MCF 10A (cell line): ENCODE data around the gene KRTAP20-4. TPM values are rescaled to one million over a fixed set of nuclear protein-coding genes. Genes with fewer than 3 reads are reported as not detected.

Source experiments
- BruUV-seq: library from RNA; stranded (reverse); fragments of 400-500 nt; replicated peaks from 2 replicates; lab custom pipeline; 2021; lab: Mats Ljungman, UMichigan
- CTCF ChIA-PET: fragments of 300-600 bp; sonication (Branson Sonifier 250); formaldehyde crosslinking; extraction: SDS; loops from one replicate; lab custom pipeline; 2021; ENCODE audit warnings: antibody characterized with exemption, inconsistent platforms; lab: Yijun Ruan, JAX
- POLR2A ChIA-PET: fragments of 300-600, 350-650 bp; sonication (Branson Sonifier 250); formaldehyde crosslinking; extraction: SDS; loops from one replicate; lab custom pipeline; 2020; ENCODE audit warnings: antibody characterized with exemption, inconsistent platforms; lab: Yijun Ruan, JAX
- DNase-seq: peaks from one replicate; pipeline ENCODE4 v3.0.0-alpha.2; 2018; ENCODE audit not compliant: unreplicated experiment
- H3K27ac Mint-ChIP-seq: one replicate; pipeline ENCODE4 v1.8.0; 2022; ENCODE audit warnings: mild to moderate bottlenecking, low read depth, mixed read lengths; ENCODE audit not compliant: unreplicated experiment
- H3K27me3 Mint-ChIP-seq: one replicate; pipeline ENCODE4 v1.8.0; 2022; ENCODE audit warnings: mixed read lengths; ENCODE audit not compliant: insufficient read depth, unreplicated experiment
- H3K36me3 Mint-ChIP-seq: one replicate; pipeline ENCODE4 v1.8.0; 2022; ENCODE audit warnings: mild to moderate bottlenecking, moderate library complexity, mixed read lengths; ENCODE audit not compliant: insufficient read depth, unreplicated experiment
- H3K4me1 Mint-ChIP-seq: one replicate; pipeline ENCODE4 v1.8.0; 2022; ENCODE audit warnings: mixed read lengths; ENCODE audit not compliant: insufficient read depth, unreplicated experiment
- H3K4me3 Mint-ChIP-seq: one replicate; pipeline ENCODE4 v1.8.0; 2022; ENCODE audit warnings: mild to moderate bottlenecking, moderate library complexity, mixed read lengths; ENCODE audit not compliant: unreplicated experiment
- H3K9me3 Mint-ChIP-seq: one replicate; pipeline ENCODE4 v1.8.0; 2022; ENCODE audit warnings: mixed read lengths; ENCODE audit not compliant: unreplicated experiment
- CTCF ChIP-seq: fragments of 200-600 bp; IDR thresholded peaks from one replicate; pipeline ENCODE4 v1.8.0; 2022; ENCODE audit warnings: antibody characterized with exemption, mild to moderate bottlenecking; ENCODE audit not compliant: unreplicated experiment
- intact Hi-C: fragments of 100-400 bp; cut with micrococcal nuclease; formaldehyde crosslinking; loops from 2 replicates; pipeline ENCODE4 v1.14.1; 2022
- total RNA-seq: library from RNA; stranded (reverse); gene quantifications from 2 replicates; pipeline ENCODE4 v1.2.3, GENCODE V29; 2022

The KRTAP20-4 gene
- total RNA-seq, 1 experiment from 2014 or later, result not detected

DNA sequence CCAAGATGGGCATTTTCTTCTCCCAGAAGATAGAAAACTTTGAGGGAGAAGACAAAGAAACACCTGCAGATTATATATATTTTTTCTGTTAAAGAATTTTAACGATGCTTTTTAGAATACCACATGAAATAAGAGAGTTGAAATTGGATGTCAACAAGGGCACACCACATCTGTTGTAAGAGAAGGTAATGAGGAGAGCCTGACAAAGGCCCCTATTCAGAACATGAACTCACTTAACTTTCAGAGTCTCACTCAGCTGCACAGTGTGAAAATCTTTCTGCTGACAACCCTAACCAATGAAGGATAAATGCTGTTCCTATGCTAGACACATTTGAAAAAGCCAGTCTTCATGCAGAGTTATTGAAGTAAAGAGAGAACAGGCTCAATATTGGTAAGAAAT is 37.6 kb upstream of the KRTAP20-4 start:
- no peak for TF ChIP-seq CTCF
- POLR2A ChIA-PET, result interaction anchor here (0.6 kb wide), 1 partner anchor 1767 kb away, joined by 6 read pairs; no protein-coding TSS in a partner anchor
- H3K27ac Mint-ChIP-seq, result no peak overlapping the region
- no peaks in the 10 kb centered on the region for H3K36me3 Mint-ChIP-seq
- DNase-seq, result no peak
- intact Hi-C loops, result no loop called here
- CTCF ChIA-PET, result no interaction called here
- no peaks in the 10 kb centered on the region for H3K9me3 Mint-ChIP-seq
- no TSS peak for BruUV-seq
- H3K4me3 Mint-ChIP-seq, result no peak overlapping the region
- no peaks in the 10 kb centered on the region for H3K4me1 Mint-ChIP-seq
- peaks cover 31% of the 10 kb centered on the region for H3K27me3 Mint-ChIP-seq

DNA sequence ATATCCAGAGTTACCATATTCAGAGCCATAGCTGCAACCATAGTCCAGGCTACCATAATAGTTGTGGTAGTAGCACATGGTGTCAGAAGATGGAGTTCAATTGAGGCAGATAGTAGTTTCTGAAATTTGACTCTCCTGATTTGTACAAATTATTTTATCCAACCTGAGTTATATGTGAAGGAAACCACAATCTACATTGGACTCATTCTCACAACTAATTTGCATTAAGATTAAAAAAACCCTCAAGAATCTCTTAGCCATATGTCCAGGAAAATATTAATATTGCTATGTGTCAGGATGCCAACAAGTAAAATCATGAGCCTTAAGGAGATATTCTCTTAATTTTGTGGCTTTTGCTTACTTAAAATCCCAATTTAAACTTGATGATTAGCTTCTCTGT is 30.1 kb upstream of the KRTAP20-4 start, which contains the start of gene KRTAP22-2:
TSS of gene KRTAP22-2 (minus strand) at position 101 of the 400 bp plus-strand sequence.
- no TSS peak for BruUV-seq
- no peak for DNase-seq
- no peaks in the 10 kb centered on the region for H3K9me3 Mint-ChIP-seq
- CTCF ChIA-PET, result no interaction called here
- H3K27ac Mint-ChIP-seq, result no peak within 1 kb of the TSS
- no peak for TF ChIP-seq CTCF
- intact Hi-C loops, result no loop called here
- POLR2A ChIA-PET, result no interaction called here
- peaks cover 11% of the 10 kb centered on the region for H3K27me3 Mint-ChIP-seq
- no peaks in the 10 kb centered on the region for H3K4me1 Mint-ChIP-seq
- no peak within 1 kb of the TSS for H3K4me3 Mint-ChIP-seq
- H3K36me3 Mint-ChIP-seq, result no peaks in the 10 kb centered on the region

DNA sequence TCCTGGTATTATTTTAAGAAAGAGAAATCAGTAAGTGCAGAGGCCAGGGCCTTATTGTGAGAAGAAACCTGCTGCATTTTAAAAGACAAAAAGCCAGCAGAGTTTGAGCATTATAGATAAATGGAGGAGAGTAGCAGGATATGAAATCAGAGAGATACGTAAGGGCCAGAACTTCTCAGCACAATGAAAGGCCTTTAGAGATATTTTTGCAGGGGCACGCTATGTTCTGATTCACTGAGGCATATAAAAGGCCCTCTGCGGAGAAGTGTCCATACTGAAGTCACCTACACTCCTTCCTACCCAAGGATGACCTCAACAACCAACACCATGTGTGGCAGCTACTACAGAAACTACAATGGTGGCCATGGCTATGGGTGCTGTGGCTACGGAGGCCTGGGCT is 28.3 kb upstream of the KRTAP20-4 start, which contains the start of gene KRTAP6-3:
TSS of gene KRTAP6-3 (plus strand) at position 301 of the 400 bp plus-strand sequence. CDS start at position 307, 6 bp downstream.
- intact Hi-C loops, result no loop called here
- DNase-seq, result no peak
- H3K4me3 Mint-ChIP-seq, result no peak within 1 kb of the TSS
- no peaks in the 10 kb centered on the region for H3K27me3 Mint-ChIP-seq
- H3K36me3 Mint-ChIP-seq, result no peaks in the 10 kb centered on the region
- ChIA-PET CTCF (no interaction called here), POLR2A (no interaction called here)
- BruUV-seq, result no TSS peak
- no peaks in the 10 kb centered on the region for H3K9me3 Mint-ChIP-seq
- no peak within 1 kb of the TSS for H3K27ac Mint-ChIP-seq
- no peak for TF ChIP-seq CTCF
- no peaks in the 10 kb centered on the region for H3K4me1 Mint-ChIP-seq

GRCh38 chr21:30598802-30599201 is 21.6 kb upstream of the KRTAP20-4 start, which contains the start of gene KRTAP6-2:
KRTAP6-2 (minus strand) TSS chr21:30598902; CDS start chr21:30598874, 28 bp downstream.
- ChIA-PET POLR2A (no interaction called here), CTCF (no interaction called here)
- H3K9me3 Mint-ChIP-seq, result peaks cover 9% of the 10 kb centered on the region
- no peak for TF ChIP-seq CTCF
- H3K4me3 Mint-ChIP-seq, result no peak within 1 kb of the TSS
- DNase-seq, result no peak
- H3K27me3 Mint-ChIP-seq, result no peaks in the 10 kb centered on the region
- H3K36me3 Mint-ChIP-seq, result no peaks in the 10 kb centered on the region
- BruUV-seq, result no TSS peak
- H3K27ac Mint-ChIP-seq, result no peak within 1 kb of the TSS
- intact Hi-C loops, result no loop called here
- H3K4me1 Mint-ChIP-seq, result no peaks in the 10 kb centered on the region
